ENCODE data around the gene ACAD10. TPM values are rescaled to one million over a fixed set of nuclear protein-coding genes. Genes with fewer than 3 reads are reported as not detected.

The ACAD10 gene
- total RNA-seq, 1 experiment from 2014 or later: 25.3 TPM

DNA sequence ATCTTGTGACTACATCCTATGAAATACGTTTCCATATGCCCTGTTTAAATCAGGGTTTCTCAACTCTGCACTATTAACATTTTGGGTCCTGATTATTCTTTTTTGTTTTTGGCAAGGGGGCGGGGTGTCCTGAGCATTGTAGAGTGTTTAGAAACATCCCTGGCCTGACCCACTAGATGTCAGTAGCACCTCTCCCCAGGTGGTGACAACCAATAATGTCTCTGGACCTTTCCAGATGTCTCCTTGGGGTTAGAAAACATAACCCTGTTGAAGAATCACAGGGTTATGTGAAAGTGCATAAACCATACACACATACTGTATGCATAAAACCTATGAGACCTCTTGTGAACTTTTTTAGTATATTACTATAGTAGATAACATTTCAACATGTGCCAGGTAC is 1.4 kb downstream of the ACAD10 start (continued):
- TF ChIP-seq ELF1 (IDR thresholded peaks at IDR 0.05; ENCODE audit: borderline replicate concordance, low read depth) (no peak), ATF3 (IDR thresholded peaks at IDR 0.05) (no peak), CBX3 (IDR thresholded peaks at IDR 0.05; ENCODE audit: low read depth) (no peak), JUND (IDR thresholded peaks at IDR 0.05) (no peak), TCF7L2 (IDR thresholded peaks at IDR 0.05; ENCODE audit: borderline replicate concordance, extremely low read depth, insufficient read depth, insufficient read length) (no peak), EZH2 (IDR thresholded peaks at IDR 0.05) (no peak), CEBPB (IDR thresholded peaks at IDR 0.05; ENCODE audit: low read depth) (no peak), ZNF274 (IDR thresholded peaks at IDR 0.05; ENCODE audit: low read depth, low read length) (no peak), SRF (IDR thresholded peaks at IDR 0.05; ENCODE audit: low read depth) (no peak), FOSL1 (IDR thresholded peaks at IDR 0.05; ENCODE audit: low read depth) (no peak), EZH2phosphoT487 (IDR thresholded peaks at IDR 0.05; ENCODE audit: borderline replicate concordance) (no peak), RAD21 (IDR thresholded peaks at IDR 0.05; ENCODE audit: low read depth) (peak; percentile 53)
- TF ChIP-seq, protein P1, sequence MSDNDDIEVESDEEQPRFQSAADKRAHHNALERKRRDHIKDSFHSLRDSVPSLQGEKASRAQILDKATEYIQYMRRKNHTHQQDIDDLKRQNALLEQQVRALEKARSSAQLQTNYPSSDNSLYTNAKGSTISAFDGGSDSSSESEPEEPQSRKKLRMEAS (IDR thresholded peaks at IDR 0.05): no peak

GRCh38 chr12:111687952-111688351 is 2.1 kb downstream of the ACAD10 start:
- no peak for ATAC-seq
- no TSS peak for BruUV-seq (replicated peaks)

More at GRCh38 chr12:111687952-111688351, 2.1 kb downstream of the ACAD10 start:
- Histone ChIP-seq H3K27me3 (ENCODE audit: insufficient read depth, low read length) (no peaks in the 10 kb centered on the region), H3K9me2 (ENCODE audit: insufficient read depth) (no peaks in the 10 kb centered on the region), H4K20me1 (ENCODE audit: insufficient read depth) (no peaks in the 10 kb centered on the region), H3K4me1 (ENCODE audit: control insufficient read depth in 1 of 2, insufficient read depth in 2 of 2, low read length in 2 of 2) (peaks cover 0 to 19% of the 10 kb centered on the region in 2 experiments), H3K9ac (ENCODE audit: low read length) (no peak overlapping the region), H3K9me3 (ENCODE audit: control insufficient read depth in 1 of 2, insufficient read depth in 1 of 2, low read depth in 1 of 2, low read length in 2 of 2) (no peaks in the 10 kb centered on the region), H3K4me3 (replicated peaks in 1 of 2; ENCODE audit: low read depth in 1 of 2, low read length in 2 of 2) (no peak overlapping the region), H3K79me2 (ENCODE audit: insufficient read depth, low read length) (peaks cover 46% of the 10 kb centered on the region), H2AFZ (ENCODE audit: low read depth, low read length, poor library complexity, severe bottlenecking) (no peak overlapping the region), H3K27ac (ENCODE audit: low read depth, low read length) (no peak overlapping the region), H3K4me2 (ENCODE audit: low read length) (no peak overlapping the region), H3K36me3 (ENCODE audit: control insufficient read depth in 1 of 2, insufficient read depth in 2 of 2, low read length in 2 of 2) (peaks cover under 1 to 3% of the 10 kb centered on the region in 2 experiments; a peak in 2 of 4 replicates)
- intact Hi-C loops (cut with micrococcal nuclease): loop anchor here (1.0 kb wide), 1 partner anchor 125 kb away; no protein-coding TSS in a partner anchor
- TF ChIP-seq SIN3A (IDR thresholded peaks at IDR 0.05; ENCODE audit: low read depth) (no peak), REST (IDR thresholded peaks at IDR 0.05; ENCODE audit: low read depth) (no peak), FOSL1 (IDR thresholded peaks at IDR 0.05; ENCODE audit: low read depth) (no peak), EGR1 (IDR thresholded peaks at IDR 0.05; ENCODE audit: low read depth) (no peak), CEBPB (IDR thresholded peaks at IDR 0.05; ENCODE audit: low read depth) (no peak), SRF (IDR thresholded peaks at IDR 0.05; ENCODE audit: low read depth) (no peak), ATF3 (IDR thresholded peaks at IDR 0.05) (no peak), ZFX (IDR thresholded peaks at IDR 0.05) (no peak), CTCF (IDR thresholded peaks at IDR 0.05 in 2 of 3, conservative IDR thresholded peaks at IDR 0.05 in 1 of 3; ENCODE audit: borderline replicate concordance in 1 of 3, insufficient read depth in 1 of 3, low read depth in 2 of 3, low read length in 2 of 3) (no peak), POLR2AphosphoS5 (IDR thresholded peaks at IDR 0.05; ENCODE audit: low read depth, low read length) (no peak), RAD21 (IDR thresholded peaks at IDR 0.05; ENCODE audit: low read depth) (no peak), JUND (IDR thresholded peaks at IDR 0.05) (no peak), SP1 (IDR thresholded peaks at IDR 0.05; ENCODE audit: low read depth) (no peak), CBX3 (IDR thresholded peaks at IDR 0.05; ENCODE audit: low read depth) (no peak)
- DNase-seq (ENCODE audit: low read depth, low spot score): no peak
- CTCF ChIA-PET: interaction anchor here (0.6 kb wide), 1 partner anchor 257 kb away, joined by 4 read pairs; no protein-coding TSS in a partner anchor
- POLR2A ChIA-PET: no interaction called here
- RAD21 ChIA-PET (ENCODE audit: low non-redundant PET in 1 of 2, low total read pairs in 2 of 2, uncharacterized antibody in 2 of 2, unreplicated experiment in 2 of 2): no interaction called here

Data from HCT116 (cell line).